GM19467 (cell line): ENCODE data around the gene SEC22C.
A peak's percentile ranks its signal among the peaks of the same experiment; 100 is the strongest.
"Not testable (repeated sequence)": the region's sequence is repeated elsewhere in the genome, so short reads cannot be mapped to it uniquely, and the experiment has no call there.

Source experiments
- ATAC-seq: cut with Tn5 transposase; IDR thresholded peaks from one replicate; pipeline ENCODE4 v1.9.1; 2021; ENCODE audit warnings: mild to moderate bottlenecking, moderate library complexity; ENCODE audit not compliant: unreplicated experiment

The SEC22C gene

GRCh38 chr3:42581709-42582473 is at the start of gene SEC22C:
TSS of gene SEC22C (minus strand) at chr3:42581967. CDS start at chr3:42569046, 12,921 bp downstream.
- ATAC-seq = peak; percentile 90

GRCh38 chr3:42613462-42613861 is 31.7 kb upstream of the SEC22C start:
- peak; percentile 30 for ATAC-seq

- peak; percentile 62 for ATAC-seq
Observed at GRCh38 chr3:42612928-42613327, 31.2 kb upstream of the SEC22C start.

GRCh38 chr3:42612217-42612616 is 30.4 kb upstream of the SEC22C start:
- ATAC-seq = no peak

- no peak for ATAC-seq
Observed at GRCh38 chr3:42610976-42611375, 29.2 kb upstream of the SEC22C start.

- no peak for ATAC-seq
Observed at GRCh38 chr3:42608581-42608980, 26.8 kb upstream of the SEC22C start.

- ATAC-seq = no peak
Observed at GRCh38 chr3:42605546-42606173, 23.9 kb upstream of the SEC22C start.

GRCh38 chr3:42602961-42603360 is 21.2 kb upstream of the SEC22C start:
- no peak for ATAC-seq

- no peak for ATAC-seq
Observed at GRCh38 chr3:42601896-42602581, 20.3 kb upstream of the SEC22C start.

- ATAC-seq = peak; percentile 8
Observed at GRCh38 chr3:42600958-42601675, 19.4 kb upstream of the SEC22C start.

- ATAC-seq = peak; percentile 82
Observed at GRCh38 chr3:42600111-42600957, 18.6 kb upstream of the SEC22C start, which contains the start of gene NKTR. TSS of gene NKTR (plus strand) at chr3:42600686. CDS start at chr3:42601007, 321 bp downstream.

- not testable (repeated sequence) for ATAC-seq
Observed at GRCh38 chr3:42597098-42597497, 15.3 kb upstream of the SEC22C start.

GRCh38 chr3:42595682-42596081 is 13.9 kb upstream of the SEC22C start:
- no peak for ATAC-seq

- ATAC-seq = no peak
Observed at GRCh38 chr3:42593635-42594034, 11.9 kb upstream of the SEC22C start.

- ATAC-seq = no peak
Observed at GRCh38 chr3:42591811-42592210, 10.0 kb upstream of the SEC22C start.

GRCh38 chr3:42590989-42591756 is 9.4 kb upstream of the SEC22C start:
- ATAC-seq = no peak

GRCh38 chr3:42589382-42590109 is 7.8 kb upstream of the SEC22C start:
- ATAC-seq = no peak

- no peak for ATAC-seq
Observed at GRCh38 chr3:42588625-42589024, 6.9 kb upstream of the SEC22C start.
